Forelimb muscle (tissue), 1 donor: Measurements from ENCODE around the gene EYS. TPM values are rescaled to one million over a fixed set of nuclear protein-coding genes. Genes with fewer than 3 reads are reported as not detected.
A peak's percentile ranks its signal among the peaks of the same experiment; 100 is the strongest.

Experiments
- DNase-seq: peaks from one replicate; pipeline ENCODE4 v3.0.0-alpha.2; 2013; ENCODE audit warnings: low read depth
- polyA plus RNA-seq: library from polyadenylated mRNA; unstranded; fragments of 120-200 nt; gene quantifications from one replicate; pipeline ENCODE4 v1.2.1, GENCODE V29; 2013; ENCODE audit not compliant: insufficient read length

EYS gene
- polyA plus RNA-seq, 1 donor: 0.47 TPM

DNA sequence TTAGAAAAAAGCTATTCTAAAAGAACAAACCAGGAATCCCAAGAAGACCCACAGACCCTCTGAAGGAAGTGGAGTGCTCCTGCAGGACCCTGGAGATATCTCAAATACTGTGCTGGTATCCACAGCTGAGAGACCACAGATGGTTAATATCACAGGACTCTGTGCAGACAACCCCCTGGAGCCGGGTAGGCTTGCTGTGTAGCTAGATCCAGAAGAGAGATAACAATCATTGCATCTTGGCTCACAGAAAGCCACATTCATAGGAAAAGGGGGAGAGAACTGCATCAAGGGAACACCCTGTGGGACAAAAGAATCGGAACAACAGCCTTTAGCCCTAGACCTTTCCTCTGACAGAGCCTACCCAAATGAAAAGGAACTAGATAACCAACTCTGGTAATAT lies 1381.9 kb downstream of the EYS start:
- DNase-seq: no peak

DNA sequence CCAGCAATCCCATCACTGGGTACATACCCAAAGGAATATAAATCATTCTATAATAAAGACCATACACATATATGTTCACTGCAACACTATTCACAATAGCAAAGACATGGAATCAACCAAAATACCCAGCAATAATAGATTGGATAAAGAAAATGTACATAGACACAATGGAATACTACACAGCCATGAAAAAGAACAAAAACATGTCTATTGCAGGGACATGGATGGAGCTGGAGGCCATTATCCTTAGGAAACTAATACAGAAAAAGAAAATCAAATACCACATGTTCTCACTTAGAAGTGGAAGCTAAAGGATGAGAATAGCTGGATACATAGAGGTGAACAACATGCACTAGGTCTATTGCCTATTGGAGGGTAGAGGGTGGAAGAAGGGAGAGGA lies 1396.8 kb downstream of the EYS start:
- DNase-seq: no peak

DNA sequence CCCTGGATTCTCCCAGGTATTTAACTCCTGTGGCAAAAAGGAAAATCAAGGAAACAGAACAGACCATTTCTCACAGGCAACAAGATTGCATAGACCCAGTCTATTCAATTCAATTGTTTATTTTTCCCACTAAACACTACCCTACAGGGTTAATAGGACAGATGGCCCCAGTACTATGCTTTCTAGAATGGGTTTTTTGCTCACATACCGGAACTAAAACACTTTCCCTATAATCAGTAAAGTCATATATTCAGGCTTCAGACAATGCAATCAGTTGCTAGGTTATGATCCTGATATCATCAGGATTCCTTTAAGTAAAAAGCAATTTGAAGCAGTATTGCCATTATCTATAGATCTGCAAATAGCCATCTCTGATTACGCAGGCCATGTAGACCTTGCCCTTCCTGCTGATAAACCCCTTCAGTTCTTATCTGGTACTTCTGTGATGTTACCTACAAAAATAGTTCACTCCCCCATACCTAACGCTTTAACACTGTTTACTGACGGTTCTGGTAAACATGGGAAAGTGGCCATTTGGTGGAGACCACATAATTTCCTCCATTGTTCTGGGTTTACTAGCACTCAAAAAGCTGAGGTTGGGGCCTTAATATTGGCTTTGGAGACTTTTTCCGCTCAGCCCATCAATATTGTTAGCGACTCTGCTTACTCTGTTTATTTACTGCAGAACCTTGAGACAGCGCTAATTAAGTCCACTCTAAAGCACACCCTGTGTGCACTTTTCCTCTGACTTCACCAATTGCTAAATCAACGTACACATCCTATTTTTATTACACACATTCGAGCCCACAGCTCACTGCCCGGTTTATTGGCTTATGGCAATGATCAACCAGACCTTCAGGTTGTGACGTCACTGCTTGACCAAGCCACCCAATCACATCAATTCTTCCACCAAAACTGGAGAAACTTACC lies 1405.5 kb downstream of the EYS start:
- DNase-seq: no peak

DNA sequence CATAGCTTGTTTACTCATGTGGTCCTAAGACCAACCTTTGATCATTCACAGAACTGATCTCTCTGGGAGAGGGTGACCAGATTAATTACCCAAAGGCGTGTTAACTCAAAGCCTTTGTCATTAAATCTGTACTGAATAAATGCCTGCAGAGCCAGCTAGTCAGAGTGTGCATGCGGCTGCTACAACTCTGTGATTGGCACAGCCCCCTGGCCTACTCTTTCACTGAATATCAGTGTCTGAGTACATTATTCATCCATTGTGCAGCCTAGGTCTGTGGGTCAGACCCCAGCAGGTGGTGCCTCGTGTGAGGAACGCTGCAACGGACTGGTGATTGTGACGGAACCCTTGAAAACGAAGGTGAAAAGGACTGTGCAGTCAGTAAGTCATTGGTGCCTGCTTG lies 1407.8 kb downstream of the EYS start:
- DNase-seq: no peak

DNA sequence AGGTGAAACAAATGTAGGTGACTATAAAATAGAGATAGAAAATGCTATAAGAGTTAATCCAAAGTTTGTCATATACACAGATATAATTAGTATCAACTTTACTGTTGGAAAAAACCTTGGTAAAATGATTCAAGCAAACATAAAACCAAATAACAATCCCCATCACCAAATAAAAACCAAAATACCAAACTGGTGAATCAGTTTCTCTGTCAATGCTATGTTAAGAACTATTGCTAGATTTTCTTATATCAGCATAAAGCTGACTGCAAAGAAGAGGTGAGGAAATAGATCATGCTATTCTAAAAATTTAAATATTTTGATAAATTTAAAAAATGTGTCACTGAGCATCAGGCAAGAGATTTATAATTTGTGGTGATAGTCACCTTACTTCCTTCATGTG lies 1413.0 kb downstream of the EYS start:
- no peak for DNase-seq

DNA sequence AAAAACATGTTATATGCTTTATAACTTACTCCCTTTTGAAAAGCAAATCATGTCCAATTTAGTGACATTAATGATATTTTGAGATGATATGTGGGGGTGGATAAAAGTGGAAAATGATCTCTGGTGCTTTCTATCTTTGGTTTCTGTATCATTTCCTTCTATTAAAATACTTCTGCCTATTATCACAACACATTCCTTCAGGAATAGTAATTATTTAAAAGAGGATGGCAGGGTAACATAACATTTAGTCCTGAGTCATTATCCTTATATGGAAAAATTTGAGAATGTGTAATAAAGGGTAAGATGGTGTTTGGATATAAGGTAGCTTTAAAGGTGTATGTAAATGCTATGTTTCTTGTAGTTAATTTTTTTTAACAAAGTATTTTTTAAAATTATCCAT lies 1413.7 kb downstream of the EYS start:
- no peak for DNase-seq

DNA sequence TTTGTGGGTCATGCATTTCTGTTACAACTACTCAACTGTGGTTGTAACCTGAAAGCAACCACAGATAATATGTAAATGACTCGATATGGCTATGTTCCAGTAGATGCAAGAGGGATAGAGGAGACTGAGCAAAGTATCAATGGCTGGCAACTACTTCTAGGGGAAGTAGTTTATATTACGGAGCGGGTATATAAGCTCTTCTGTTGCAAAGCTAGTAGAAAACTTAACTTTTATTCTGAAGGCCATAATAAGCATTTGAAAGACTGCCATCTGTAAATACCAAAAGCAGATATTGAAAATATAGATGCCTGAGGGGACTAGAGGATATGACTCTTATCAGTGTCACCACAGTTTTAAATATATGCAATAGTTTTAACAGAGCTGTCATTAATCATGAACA lies 1416.2 kb downstream of the EYS start:
- DNase-seq: no peak

DNA sequence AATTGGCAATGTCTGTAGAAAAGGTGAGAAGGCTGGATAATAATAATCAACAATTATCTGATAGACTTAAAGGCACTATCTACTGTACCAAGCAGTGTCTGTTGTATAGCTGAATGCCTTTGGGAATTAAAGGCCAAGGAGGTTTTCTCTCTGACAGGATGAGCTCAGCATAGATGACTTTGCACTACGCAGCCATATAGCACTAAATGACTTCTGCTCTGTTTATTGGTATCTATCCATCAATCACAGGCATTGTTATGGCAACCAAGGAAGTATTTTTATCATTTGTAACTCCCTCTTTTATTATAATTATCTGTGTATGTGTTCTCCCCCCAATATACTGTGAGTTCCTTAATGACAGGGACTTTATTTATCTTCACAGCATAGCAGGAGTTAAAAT lies 1417.1 kb downstream of the EYS start:
- DNase-seq: no peak

DNA sequence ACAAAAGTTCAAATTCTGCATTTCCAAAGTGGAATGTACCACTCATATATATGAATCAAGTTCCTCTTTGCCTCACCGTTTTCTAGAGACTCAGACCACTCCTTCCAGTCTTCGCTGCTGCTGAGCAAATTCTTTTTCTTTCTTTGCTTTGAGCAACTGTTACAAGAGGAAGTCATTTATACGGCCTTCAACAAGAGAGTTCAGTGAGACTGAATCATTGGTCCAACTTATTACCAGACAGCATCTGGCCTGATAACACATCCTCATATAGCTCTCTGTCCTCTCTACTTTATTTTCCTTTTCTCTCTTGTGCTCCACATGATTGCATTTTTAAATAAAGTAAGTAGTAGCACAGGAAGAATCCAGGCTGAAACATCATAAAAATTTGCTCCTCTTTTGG lies 1418.7 kb downstream of the EYS start:
- DNase-seq: no peak

DNA sequence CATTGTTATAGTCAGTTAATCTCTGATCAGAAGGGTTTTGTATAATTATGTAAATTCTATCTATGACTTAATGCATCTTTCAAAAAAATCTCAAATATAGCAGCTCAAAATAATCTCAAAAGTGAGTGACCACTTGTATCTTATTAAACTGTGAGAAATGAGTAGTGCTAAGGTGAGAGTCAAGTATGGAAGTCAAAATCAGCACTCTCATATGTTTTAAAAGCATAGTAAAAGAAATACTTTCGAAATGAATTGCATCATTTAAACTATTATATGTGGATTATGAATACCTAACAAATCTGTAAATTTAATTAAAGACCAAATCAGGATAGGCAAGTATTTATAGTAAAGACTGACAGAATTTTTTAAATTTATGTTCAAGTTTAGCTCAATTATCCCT lies 1425.9 kb downstream of the EYS start:
- DNase-seq: no peak

DNA sequence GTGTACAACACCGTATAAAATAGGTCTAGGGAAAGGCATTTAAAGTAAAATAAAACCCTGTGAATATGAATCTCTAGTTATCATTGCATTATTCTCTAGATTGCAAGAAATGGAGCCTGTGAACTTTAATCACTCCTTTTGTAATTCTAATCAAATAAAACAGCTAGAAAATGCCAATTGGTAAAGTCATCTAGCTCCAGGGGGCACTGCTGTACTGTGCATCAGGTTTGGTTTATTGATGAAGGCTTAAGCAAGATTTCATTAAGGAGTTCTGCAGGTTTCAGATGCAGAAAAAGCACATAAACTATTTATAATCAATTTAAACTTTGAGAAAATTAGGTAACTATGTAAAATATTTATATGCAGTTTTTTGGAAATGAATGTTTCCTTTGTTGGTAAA lies 1426.5 kb downstream of the EYS start:
- peak; percentile 34 for DNase-seq

DNA sequence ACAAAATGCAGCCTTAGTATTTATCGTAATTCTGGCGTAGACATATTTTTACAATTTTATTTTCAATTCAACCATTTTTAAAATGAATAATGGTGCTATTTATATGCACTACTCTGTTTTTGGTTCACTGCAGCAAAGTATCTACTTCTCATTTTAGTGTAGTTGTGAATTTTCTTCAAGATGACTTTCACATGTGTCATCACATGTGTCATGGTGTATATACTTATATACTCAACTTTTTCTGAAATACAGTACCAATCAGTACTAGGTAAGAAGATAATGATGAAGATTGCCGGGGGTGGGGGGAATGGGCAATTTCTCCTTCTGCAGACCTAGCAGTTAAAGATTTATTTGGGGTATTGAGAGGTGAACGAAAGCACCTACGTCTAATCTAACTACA lies 1436.9 kb downstream of the EYS start:
- no peak for DNase-seq

DNA sequence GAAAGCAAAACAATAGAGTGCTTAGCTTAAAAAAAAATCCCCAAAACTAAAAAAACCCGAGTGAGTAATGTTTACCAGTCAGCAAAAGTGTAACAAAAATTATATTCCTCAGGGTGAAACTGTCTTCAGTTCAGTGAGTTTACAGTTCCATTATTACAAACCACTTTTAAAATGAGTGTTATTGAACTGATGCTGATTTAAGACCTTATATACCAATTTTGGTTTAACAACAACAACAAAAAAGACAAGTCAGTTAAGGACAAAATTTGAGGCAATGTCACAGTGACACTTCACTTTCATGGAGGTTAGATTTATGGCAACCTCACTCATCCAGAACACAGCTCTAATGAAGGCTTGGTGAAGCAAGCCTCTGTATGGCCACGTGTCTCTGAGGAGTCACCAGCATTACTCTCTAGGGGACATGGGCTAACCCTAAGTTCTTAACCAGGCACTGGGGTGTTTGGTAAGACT lies 1440.6 kb downstream of the EYS start:
- no peak for DNase-seq

DNA sequence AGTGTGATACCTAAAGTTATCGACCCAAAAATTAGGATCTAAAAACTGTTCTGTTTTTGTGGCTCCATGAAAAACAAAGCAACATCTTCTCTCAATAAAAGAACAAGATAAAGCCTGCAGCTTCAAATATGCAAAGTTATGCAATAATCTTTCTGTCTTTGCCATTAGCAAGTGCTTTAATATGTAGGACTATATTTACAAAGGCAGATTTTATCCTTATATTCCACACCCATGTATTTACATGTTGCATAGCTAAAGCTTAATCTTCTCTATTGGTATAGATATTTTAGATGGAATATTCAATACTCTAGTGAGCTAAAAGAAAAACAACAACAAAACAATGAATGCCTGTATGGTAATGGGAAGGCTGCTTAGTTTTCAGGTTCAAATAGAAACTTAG lies 1443.2 kb downstream of the EYS start:
- DNase-seq: no peak

DNA sequence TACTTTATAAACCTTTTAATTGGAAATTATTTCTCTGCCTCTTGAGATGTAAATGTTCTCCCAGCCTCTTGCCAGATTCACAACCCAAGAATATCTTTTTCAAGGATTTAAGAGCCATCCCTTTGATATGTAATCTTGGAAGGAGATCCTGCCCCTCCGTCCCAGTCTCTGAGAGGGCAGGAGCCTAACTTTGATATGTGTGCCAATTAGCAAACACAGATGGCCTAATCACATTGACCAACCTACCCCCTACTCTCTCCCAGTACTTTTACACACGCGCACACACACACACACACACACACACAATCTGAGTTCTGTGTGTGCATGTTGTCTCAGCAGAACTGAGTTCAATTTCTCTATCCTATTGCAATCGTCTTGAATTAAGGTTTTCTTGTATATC lies 1447.7 kb downstream of the EYS start:
- no peak for DNase-seq

DNA sequence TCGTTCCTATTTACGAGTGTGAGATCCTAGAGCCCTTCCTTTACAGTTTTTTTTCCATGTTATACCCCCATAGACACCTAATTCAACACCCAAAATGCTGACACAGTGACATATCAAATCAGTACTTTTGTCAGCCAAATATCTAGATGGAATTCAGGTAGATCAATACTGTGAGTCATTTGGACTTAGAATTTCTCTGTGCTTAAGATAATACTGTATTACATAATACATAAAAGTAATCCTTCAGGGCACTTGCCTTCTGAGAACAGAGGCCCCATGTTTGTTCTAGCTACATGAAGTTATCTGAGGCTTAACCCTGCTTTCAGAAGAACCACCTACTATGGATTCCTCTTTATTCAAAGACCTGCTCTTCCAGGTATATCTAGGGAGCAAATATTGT lies 1448.3 kb downstream of the EYS start:
- no peak for DNase-seq

DNA sequence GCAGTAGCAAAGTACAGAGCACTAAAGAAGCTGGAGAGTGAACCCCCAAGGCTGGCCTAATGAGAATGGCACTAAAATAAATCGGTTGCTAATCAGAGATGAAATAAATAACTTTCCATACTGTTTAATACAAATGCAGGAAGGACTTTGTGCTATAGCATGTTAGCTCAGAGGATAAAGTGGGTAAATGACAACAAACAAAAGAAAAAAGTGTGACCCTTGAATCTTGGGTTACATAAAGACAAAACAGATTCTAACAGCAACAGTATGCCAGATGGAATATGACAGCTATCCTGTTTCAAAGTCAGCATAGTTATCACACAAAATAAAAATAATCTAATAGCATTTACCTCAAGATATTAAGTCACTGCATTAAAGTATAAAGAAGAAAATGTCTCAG lies 1448.7 kb downstream of the EYS start:
- no peak for DNase-seq

DNA sequence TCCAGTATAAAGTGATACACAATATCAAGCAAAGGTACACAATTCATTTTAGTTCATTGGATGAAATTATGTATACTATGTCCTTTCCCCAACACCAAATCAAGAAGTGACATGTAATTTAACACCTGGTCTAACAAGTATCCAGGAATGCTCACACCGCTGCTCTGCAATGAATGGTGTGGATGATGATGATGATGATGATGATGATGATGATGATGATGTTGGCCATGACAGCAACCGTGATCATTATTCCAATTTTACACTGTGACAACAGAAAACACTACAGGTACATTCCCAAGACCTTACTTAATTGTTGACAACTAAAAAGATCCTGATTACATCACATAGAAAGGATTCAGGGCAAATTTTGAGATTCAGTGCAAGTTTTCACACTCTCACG lies 1449.4 kb downstream of the EYS start:
- DNase-seq: no peak

DNA sequence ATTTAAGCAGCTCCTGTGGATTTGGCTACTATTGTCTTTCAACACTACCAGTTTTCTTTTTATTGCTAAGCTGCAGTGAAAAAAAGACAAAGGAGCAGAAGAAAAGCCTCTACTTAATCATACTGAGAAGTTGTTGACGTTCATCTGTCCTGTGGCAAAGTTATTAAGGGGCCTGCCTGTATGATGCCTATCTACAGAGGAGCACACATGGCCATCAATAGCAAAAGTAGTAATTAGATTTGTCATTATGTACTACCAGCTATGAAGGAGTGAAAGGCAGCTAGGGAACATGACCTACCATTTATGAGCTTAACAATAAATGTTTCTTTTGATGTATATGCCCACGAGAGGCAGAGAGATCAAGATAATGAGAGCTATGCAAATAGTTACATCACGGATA lies 1450.5 kb downstream of the EYS start:
- DNase-seq: no peak

DNA sequence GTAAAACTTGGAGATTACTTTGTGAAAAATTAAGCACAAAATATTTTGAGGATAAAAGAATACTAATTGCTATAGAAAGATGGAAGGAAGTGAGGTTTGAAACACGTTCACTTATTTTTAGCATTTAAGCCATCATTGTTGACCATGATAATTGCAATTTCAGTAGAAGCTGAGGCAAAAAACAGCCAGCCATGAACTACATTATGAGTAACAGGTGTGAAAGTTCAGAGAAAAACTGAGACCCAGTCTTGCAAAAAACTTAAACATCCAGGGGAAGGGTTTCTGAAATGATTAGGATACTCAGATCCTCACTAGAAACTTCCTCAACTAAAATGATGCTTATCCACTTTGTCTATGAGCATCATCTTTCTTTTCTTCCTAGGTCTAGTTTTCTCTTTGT lies 1452.0 kb downstream of the EYS start:
- no peak for DNase-seq

DNA sequence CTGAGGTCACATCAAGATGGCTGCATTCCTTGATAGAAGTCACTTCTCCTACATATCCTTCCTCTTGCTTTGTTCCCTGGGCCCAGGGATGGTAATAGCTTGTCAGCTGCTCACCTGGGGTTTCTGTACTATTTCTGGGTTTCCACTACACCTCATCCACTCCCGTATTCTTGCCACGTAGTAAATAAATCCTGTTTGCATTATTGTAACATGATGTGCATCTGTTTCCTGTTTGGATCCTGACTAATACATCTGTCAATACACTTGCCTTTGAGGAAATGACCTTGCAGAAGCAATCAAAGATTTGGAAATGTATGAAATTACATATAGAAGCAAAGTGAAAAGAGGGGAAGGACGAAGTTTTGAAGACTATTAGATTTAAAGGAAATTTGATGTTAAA lies 1452.5 kb downstream of the EYS start:
- no peak for DNase-seq

DNA sequence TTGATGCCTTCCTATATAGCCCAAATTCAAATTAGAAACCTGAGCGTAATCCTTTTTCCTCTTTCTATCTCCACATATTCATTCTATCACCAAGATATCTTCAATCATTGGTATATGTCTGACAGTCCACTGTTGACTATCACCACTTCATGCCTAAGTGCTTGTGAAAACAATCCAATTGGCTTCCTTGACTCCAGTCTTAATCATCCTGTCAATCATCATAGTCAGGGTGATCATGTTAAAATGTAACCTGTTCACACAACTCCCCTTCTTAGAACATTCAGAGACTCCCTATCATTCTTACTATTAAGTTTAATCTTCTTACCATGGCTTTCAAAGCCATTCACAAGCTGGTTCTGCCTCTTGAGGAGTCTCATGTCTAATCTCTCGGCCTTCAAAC lies 1454.8 kb downstream of the EYS start:
- DNase-seq: no peak

DNA sequence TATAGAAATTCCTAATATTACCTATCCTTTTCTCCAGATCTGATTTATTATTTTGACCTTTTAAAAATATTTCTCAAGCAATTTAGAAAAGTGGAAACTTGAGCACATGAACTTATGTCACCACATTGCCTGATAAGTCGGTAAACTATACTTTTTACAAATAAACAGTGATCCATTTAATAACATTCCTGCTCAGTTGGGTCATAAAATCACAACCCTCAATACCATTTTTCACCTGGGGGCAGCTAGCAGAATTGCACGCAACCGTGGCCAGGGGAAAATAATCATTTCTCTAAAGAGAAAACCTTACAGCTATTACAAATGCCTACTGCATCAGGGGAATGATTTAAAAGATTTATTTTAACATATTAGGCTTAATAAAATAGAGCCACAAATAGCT lies 1456.9 kb downstream of the EYS start:
- DNase-seq: no peak

DNA sequence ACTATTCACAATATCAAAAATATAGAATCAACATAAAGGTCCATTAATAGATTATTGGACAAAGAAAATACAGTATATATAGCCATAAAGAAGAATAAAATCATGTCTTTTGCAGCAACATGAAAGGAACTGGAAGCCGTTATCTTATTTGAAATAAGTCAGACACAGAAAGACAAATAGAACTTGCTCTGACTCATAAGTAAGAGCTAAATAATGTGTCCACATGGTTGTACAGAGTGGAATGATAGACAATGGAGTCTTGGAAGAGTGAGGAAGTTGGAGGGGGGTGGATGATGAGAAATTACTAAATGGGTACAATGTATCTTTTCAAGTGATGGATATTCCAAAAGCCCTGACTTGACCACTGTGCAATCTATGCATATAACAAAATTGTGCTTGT lies 1457.9 kb downstream of the EYS start:
- no peak for DNase-seq
